GM23338 (cell line): ENCODE results near the gene ZNF714. TPM values are rescaled to one million over a fixed set of nuclear protein-coding genes. Genes with fewer than 3 reads are reported as not detected.

Experiments
- ATAC-seq: fragments of 200-7000 bp; cut with Tn5 transposase; 3 replicates; pipeline ENCODE4 v1.9.1; 2020
- DNase-seq: peaks from one replicate; pipeline ENCODE4 v3.0.0-alpha.2; 2015; ENCODE audit warnings: low spot score
- H2AFZ ChIP-seq: fragments of 200-600 bp; sonication (generic); 2 replicates; pipeline ENCODE4 v1.8.0; 2016; ENCODE audit warnings: antibody characterized with exemption, mild to moderate bottlenecking, moderate library complexity
- H3F3A ChIP-seq: fragments of 200-600 bp; sonication (generic); replicated peaks from 2 replicates; pipeline ENCODE4 v1.8.0; 2017; ENCODE audit warnings: antibody characterized with exemption, mixed run types, low read depth
- H3K27ac ChIP-seq: fragments of 200-600 bp; sonication (generic); 2 replicates; pipeline ENCODE4 v1.6.1; 2016; ENCODE audit warnings: low read depth
- H3K27me3 ChIP-seq: fragments of 200-600 bp; sonication (generic); 2 replicates; pipeline ENCODE4 v1.8.0; 2016; ENCODE audit warnings: mild to moderate bottlenecking, mixed run types, moderate library complexity; ENCODE audit not compliant: insufficient read depth
- H3K36me3 ChIP-seq: fragments of 200-600 bp; sonication (generic); 2 replicates; pipeline ENCODE4 v1.8.0; 2016; ENCODE audit warnings: mild to moderate bottlenecking; ENCODE audit not compliant: insufficient read depth
- H3K4me1 ChIP-seq: fragments of 200-600 bp; sonication (generic); 2 replicates; pipeline ENCODE4 v1.8.0; 2016; ENCODE audit warnings: mild to moderate bottlenecking, moderate library complexity; ENCODE audit not compliant: insufficient read depth
- H3K4me2 ChIP-seq: fragments of 200-600 bp; sonication (generic); 2 replicates; pipeline ENCODE4 v1.7.1; 2017; ENCODE audit warnings: mixed run types
- H3K4me3 ChIP-seq: fragments of 200-600 bp; sonication (generic); 2 replicates; pipeline ENCODE4 v1.6.1; 2016; ENCODE audit warnings: mixed run types
- H3K79me2 ChIP-seq: fragments of 200-600 bp; sonication (generic); replicated peaks from 2 replicates; pipeline ENCODE4 v1.8.0; 2017; ENCODE audit warnings: mild to moderate bottlenecking; ENCODE audit not compliant: insufficient read depth
- H3K9me2 ChIP-seq: fragments of 200-600 bp; sonication (generic); 2 replicates; pipeline ENCODE4 v1.8.0; 2017; ENCODE audit not compliant: insufficient read depth
- H4K20me1 ChIP-seq: fragments of 200-600 bp; sonication (generic); replicated peaks from 2 replicates; pipeline ENCODE4 v1.8.0; 2017; ENCODE audit warnings: mild to moderate bottlenecking; ENCODE audit not compliant: insufficient read depth
- H3K27ac Mint-ChIP-seq: 2 replicates; pipeline ENCODE4 v1.8.0; 2020; ENCODE audit warnings: inconsistent platforms, mild to moderate bottlenecking, moderate library complexity, mixed read lengths
- H3K27me3 Mint-ChIP-seq: 3 replicates; pipeline ENCODE4 v1.8.0; 2022; ENCODE audit warnings: low read depth, mild to moderate bottlenecking, moderate library complexity, mixed read lengths, inconsistent platforms; ENCODE audit not compliant: insufficient read depth, poor library complexity
- H3K36me3 Mint-ChIP-seq: 3 replicates; pipeline ENCODE4 v1.8.0; 2021; ENCODE audit warnings: low read depth, mild to moderate bottlenecking, inconsistent platforms, moderate library complexity, mixed read lengths
- H3K4me1 Mint-ChIP-seq: 3 replicates; pipeline ENCODE4 v1.8.0; 2020; ENCODE audit warnings: mild to moderate bottlenecking, inconsistent platforms, mixed read lengths
- H3K4me3 Mint-ChIP-seq: 3 replicates; pipeline ENCODE4 v1.8.0; 2021; ENCODE audit warnings: moderate library complexity, mild to moderate bottlenecking, inconsistent platforms, mixed read lengths
- H3K9me3 Mint-ChIP-seq: 3 replicates; pipeline ENCODE4 v1.8.0; 2020; ENCODE audit warnings: moderate library complexity, mild to moderate bottlenecking, inconsistent platforms, mixed read lengths
- CREB1 ChIP-seq: fragments of 250-450 bp; sonication (Bioruptor Pico); IDR thresholded peaks from 2 replicates; pipeline ENCODE4 v1.5.0; 2020; ENCODE audit warnings: low read depth, mild to moderate bottlenecking, moderate library complexity
- EZH2 ChIP-seq: fragments of 200-600 bp; sonication (generic); IDR thresholded peaks from one replicate; pipeline ENCODE4 v1.8.0; 2017; ENCODE audit warnings: antibody characterized with exemption, mild to moderate bottlenecking, low read depth; ENCODE audit not compliant: unreplicated experiment
- EZH2phosphoT487 ChIP-seq: fragments of 200-600 bp; sonication (generic); IDR thresholded peaks from one replicate; pipeline ENCODE4 v1.8.1; 2018; ENCODE audit warnings: antibody characterized with exemption; ENCODE audit not compliant: unreplicated experiment
- JUNB ChIP-seq: IDR thresholded peaks from one replicate; pipeline ENCODE4 v1.6.1; 2016; ENCODE audit warnings: antibody characterized with exemption; ENCODE audit not compliant: unreplicated experiment
- NANOG ChIP-seq: IDR thresholded peaks from 2 replicates; pipeline ENCODE4 v1.6.1; 2016; ENCODE audit warnings: antibody characterized with exemption, borderline replicate concordance
- POLR2AphosphoS5 ChIP-seq: IDR thresholded peaks from 2 replicates; pipeline ENCODE4 v1.6.1; 2016; ENCODE audit warnings: antibody characterized with exemption, low read depth
- STAT1 ChIP-seq: IDR thresholded peaks from one replicate; pipeline ENCODE4 v1.6.1; 2016; ENCODE audit warnings: antibody characterized with exemption; ENCODE audit not compliant: unreplicated experiment
- ZNF114 ChIP-seq: fragments of 250-450 bp; sonication (Bioruptor Pico); IDR thresholded peaks from 2 replicates; pipeline ENCODE4 v1.5.0; 2020; ENCODE audit warnings: mild to moderate bottlenecking, moderate library complexity
- ZNF331 ChIP-seq: fragments of 250-450 bp; sonication (Bioruptor Pico); IDR thresholded peaks from 2 replicates; pipeline ENCODE4 v1.5.0; 2020; ENCODE audit warnings: low read depth, mild to moderate bottlenecking, moderate library complexity
- polyA plus RNA-seq: library from polyadenylated mRNA; unstranded; fragments of >200 nt; fragmentation: Nextera tagmentation; extraction: Ambion mirVana; gene quantifications from 2 replicates; pipeline ENCODE4 v1.2.1, GENCODE V29; 2016
- total RNA-seq: library from RNA; depleted of rRNA; stranded (reverse); fragments of >200 nt; shearing (Covaris generic); gene quantifications from 2 replicates; pipeline ENCODE4 v1.2.3, GENCODE V29; 2014
- TF ChIP-seq, protein P1 (sequence below): IDR thresholded peaks from one replicate; pipeline ENCODE4 v1.6.1; 2018; ENCODE audit warnings: antibody characterized with exemption; ENCODE audit not compliant: unreplicated experiment
- TF ChIP-seq, protein P2 (sequence below), 2 experiments: fragments of 200-600 bp in 1 of 2; sonication (generic) in 1 of 2; conservative IDR thresholded peaks; 2 replicates each; pipeline versions ENCODE4 v1.5.1 to v1.6.1; 2016 to 2017; ENCODE audit warnings: antibody characterized with exemption in 2 of 2, low read depth in 2 of 2, mild to moderate bottlenecking in 2 of 2, moderate library complexity in 1 of 2
- TF ChIP-seq, protein P3 (sequence below): IDR thresholded peaks from 2 replicates; pipeline ENCODE4 v1.6.1; 2016; ENCODE audit warnings: antibody characterized with exemption
- TF ChIP-seq, protein P4 (sequence below): fragments of 250-450 bp; sonication (Bioruptor Pico); IDR thresholded peaks from 2 replicates; pipeline ENCODE4 v1.5.0; 2020; ENCODE audit warnings: mild to moderate bottlenecking, moderate library complexity

Gene ZNF714
- total and polyA plus RNA-seq, 2 experiments from 2014 or later = 43.5 to 83.2 TPM

DNA sequence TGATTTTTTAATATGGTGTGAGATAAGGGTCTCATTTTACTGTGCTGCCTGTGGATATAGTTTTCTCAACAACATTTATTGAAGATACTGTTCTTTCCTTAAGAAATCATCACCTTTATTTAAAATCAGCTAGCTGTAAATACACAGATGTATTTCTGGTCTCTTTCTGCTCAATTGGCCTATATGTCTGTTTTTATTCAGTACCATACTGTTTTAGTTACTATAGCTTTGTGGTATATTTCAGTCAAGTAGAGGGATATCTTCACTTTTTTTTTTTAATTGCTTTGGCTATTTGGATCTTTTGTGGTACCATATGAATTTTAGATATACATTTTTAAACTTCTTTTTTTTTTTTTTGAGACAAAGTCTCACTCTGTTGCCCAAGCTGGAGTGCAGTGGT, 16.7 kb upstream of the ZNF714 start:
- ATAC-seq (no peak), DNase-seq (no peak)
- no peak for TF ChIP-seq CREB1 (CRISPR knock-in tag)
- no peak for TF ChIP-seq ZNF331 (CRISPR knock-in tag)
- no peak for TF ChIP-seq JUNB
- TF ChIP-seq, protein P1, sequence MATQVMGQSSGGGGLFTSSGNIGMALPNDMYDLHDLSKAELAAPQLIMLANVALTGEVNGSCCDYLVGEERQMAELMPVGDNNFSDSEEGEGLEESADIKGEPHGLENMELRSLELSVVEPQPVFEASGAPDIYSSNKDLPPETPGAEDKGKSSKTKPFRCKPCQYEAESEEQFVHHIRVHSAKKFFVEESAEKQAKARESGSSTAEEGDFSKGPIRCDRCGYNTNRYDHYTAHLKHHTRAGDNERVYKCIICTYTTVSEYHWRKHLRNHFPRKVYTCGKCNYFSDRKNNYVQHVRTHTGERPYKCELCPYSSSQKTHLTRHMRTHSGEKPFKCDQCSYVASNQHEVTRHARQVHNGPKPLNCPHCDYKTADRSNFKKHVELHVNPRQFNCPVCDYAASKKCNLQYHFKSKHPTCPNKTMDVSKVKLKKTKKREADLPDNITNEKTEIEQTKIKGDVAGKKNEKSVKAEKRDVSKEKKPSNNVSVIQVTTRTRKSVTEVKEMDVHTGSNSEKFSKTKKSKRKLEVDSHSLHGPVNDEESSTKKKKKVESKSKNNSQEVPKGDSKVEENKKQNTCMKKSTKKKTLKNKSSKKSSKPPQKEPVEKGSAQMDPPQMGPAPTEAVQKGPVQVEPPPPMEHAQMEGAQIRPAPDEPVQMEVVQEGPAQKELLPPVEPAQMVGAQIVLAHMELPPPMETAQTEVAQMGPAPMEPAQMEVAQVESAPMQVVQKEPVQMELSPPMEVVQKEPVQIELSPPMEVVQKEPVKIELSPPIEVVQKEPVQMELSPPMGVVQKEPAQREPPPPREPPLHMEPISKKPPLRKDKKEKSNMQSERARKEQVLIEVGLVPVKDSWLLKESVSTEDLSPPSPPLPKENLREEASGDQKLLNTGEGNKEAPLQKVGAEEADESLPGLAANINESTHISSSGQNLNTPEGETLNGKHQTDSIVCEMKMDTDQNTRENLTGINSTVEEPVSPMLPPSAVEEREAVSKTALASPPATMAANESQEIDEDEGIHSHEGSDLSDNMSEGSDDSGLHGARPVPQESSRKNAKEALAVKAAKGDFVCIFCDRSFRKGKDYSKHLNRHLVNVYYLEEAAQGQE = no peak
- TF ChIP-seq, protein P2, sequence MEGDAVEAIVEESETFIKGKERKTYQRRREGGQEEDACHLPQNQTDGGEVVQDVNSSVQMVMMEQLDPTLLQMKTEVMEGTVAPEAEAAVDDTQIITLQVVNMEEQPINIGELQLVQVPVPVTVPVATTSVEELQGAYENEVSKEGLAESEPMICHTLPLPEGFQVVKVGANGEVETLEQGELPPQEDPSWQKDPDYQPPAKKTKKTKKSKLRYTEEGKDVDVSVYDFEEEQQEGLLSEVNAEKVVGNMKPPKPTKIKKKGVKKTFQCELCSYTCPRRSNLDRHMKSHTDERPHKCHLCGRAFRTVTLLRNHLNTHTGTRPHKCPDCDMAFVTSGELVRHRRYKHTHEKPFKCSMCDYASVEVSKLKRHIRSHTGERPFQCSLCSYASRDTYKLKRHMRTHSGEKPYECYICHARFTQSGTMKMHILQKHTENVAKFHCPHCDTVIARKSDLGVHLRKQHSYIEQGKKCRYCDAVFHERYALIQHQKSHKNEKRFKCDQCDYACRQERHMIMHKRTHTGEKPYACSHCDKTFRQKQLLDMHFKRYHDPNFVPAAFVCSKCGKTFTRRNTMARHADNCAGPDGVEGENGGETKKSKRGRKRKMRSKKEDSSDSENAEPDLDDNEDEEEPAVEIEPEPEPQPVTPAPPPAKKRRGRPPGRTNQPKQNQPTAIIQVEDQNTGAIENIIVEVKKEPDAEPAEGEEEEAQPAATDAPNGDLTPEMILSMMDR (conservative IDR thresholded peaks at IDR 0.05; ENCODE audit: low read depth in 2 of 2) = no peak
- TF ChIP-seq, protein P3, sequence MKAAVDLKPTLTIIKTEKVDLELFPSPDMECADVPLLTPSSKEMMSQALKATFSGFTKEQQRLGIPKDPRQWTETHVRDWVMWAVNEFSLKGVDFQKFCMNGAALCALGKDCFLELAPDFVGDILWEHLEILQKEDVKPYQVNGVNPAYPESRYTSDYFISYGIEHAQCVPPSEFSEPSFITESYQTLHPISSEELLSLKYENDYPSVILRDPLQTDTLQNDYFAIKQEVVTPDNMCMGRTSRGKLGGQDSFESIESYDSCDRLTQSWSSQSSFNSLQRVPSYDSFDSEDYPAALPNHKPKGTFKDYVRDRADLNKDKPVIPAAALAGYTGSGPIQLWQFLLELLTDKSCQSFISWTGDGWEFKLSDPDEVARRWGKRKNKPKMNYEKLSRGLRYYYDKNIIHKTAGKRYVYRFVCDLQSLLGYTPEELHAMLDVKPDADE = no peak
- TF ChIP-seq EZH2 = no peak
- TF ChIP-seq NANOG = no peak
- TF ChIP-seq POLR2AphosphoS5 = no peak
- no peak for TF ChIP-seq EZH2phosphoT487
- no peak for TF ChIP-seq ZNF114
- TF ChIP-seq, protein P4, sequence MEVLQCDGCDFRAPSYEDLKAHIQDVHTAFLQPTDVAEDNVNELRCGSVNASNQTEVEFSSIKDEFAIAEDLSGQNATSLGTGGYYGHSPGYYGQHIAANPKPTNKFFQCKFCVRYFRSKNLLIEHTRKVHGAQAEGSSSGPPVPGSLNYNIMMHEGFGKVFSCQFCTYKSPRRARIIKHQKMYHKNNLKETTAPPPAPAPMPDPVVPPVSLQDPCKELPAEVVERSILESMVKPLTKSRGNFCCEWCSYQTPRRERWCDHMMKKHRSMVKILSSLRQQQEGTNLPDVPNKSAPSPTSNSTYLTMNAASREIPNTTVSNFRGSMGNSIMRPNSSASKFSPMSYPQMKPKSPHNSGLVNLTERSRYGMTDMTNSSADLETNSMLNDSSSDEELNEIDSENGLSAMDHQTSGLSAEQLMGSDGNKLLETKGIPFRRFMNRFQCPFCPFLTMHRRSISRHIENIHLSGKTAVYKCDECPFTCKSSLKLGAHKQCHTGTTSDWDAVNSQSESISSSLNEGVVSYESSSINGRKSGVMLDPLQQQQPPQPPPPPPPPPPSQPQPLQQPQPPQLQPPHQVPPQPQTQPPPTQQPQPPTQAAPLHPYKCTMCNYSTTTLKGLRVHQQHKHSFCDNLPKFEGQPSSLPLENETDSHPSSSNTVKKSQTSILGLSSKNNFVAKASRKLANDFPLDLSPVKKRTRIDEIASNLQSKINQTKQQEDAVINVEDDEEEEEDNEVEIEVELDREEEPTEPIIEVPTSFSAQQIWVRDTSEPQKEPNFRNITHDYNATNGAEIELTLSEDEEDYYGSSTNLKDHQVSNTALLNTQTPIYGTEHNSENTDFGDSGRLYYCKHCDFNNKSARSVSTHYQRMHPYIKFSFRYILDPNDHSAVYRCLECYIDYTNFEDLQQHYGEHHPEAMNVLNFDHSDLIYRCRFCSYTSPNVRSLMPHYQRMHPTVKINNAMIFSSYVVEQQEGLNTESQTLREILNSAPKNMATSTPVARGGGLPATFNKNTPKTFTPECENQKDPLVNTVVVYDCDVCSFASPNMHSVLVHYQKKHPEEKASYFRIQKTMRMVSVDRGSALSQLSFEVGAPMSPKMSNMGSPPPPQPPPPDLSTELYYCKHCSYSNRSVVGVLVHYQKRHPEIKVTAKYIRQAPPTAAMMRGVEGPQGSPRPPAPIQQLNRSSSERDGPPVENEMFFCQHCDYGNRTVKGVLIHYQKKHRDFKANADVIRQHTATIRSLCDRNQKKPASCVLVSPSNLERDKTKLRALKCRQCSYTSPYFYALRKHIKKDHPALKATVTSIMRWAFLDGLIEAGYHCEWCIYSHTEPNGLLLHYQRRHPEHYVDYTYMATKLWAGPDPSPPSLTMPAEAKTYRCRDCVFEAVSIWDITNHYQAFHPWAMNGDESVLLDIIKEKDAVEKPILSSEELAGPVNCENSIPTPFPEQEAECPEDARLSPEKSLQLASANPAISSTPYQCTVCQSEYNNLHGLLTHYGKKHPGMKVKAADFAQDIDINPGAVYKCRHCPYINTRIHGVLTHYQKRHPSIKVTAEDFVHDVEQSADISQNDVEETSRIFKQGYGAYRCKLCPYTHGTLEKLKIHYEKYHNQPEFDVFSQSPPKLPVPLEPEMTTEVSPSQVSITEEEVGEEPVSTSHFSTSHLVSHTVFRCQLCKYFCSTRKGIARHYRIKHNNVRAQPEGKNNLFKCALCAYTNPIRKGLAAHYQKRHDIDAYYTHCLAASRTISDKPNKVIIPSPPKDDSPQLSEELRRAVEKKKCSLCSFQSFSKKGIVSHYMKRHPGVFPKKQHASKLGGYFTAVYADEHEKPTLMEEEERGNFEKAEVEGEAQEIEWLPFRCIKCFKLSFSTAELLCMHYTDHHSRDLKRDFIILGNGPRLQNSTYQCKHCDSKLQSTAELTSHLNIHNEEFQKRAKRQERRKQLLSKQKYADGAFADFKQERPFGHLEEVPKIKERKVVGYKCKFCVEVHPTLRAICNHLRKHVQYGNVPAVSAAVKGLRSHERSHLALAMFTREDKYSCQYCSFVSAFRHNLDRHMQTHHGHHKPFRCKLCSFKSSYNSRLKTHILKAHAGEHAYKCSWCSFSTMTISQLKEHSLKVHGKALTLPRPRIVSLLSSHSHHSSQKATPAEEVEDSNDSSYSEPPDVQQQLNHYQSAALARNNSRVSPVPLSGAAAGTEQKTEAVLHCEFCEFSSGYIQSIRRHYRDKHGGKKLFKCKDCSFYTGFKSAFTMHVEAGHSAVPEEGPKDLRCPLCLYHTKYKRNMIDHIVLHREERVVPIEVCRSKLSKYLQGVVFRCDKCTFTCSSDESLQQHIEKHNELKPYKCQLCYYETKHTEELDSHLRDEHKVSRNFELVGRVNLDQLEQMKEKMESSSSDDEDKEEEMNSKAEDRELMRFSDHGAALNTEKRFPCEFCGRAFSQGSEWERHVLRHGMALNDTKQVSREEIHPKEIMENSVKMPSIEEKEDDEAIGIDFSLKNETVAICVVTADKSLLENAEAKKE (CRISPR knock-in tag) = no peak
- no peak for TF ChIP-seq STAT1
- H4K20me1 ChIP-seq = no peaks in the 10 kb centered on the region
- no peak overlapping the region for H3K4me3 ChIP-seq
- no peaks in the 10 kb centered on the region for H3K79me2 ChIP-seq
- Mint-ChIP-seq H3K36me3 (peaks cover 22% of the 10 kb centered on the region), H3K4me3 (no peak overlapping the region), H3K27ac (no peak overlapping the region), H3K9me3 (peaks cover 9% of the 10 kb centered on the region; the same call in 1 of the 3 replicates), H3K27me3 (peaks cover 3% of the 10 kb centered on the region), H3K4me1 (no peaks in the 10 kb centered on the region)
- no peaks in the 10 kb centered on the region for H3K9me2 ChIP-seq
- H3F3A ChIP-seq = no peaks in the 10 kb centered on the region
- H3K27ac ChIP-seq = no peak overlapping the region
- no peaks in the 10 kb centered on the region for H3K27me3 ChIP-seq
- H3K36me3 ChIP-seq = no peaks in the 10 kb centered on the region
- H2AFZ ChIP-seq = no peak overlapping the region
- H3K4me1 ChIP-seq = no peaks in the 10 kb centered on the region
- H3K4me2 ChIP-seq = no peak overlapping the region
